H1 (cell line): ENCODE results near the gene TOR4A. TPM values are rescaled to one million over a fixed set of nuclear protein-coding genes. Genes with fewer than 3 reads are reported as not detected.

Experiments used
- CTCF ChIA-PET: fragments of 300-600 bp; sonication (Branson Sonifier 250); formaldehyde crosslinking; loops from one replicate; lab custom pipeline; 2021; ENCODE audit not compliant: partially characterized antibody; lab: Charles Lee
- POLR2A ChIA-PET: fragments of 300-600 bp; sonication (Branson Sonifier 250); formaldehyde crosslinking; loops from one replicate; lab custom pipeline; 2021; ENCODE audit warnings: inconsistent platforms; ENCODE audit not compliant: partially characterized antibody; lab: Charles Lee
- DNase-seq, 2 experiments: peaks; one replicate each; pipeline versions ENCODE4 v3.0.0 to v3.0.0-alpha.2; 2010 to 2022; ENCODE audit warnings: low spot score in 2 of 2, low read depth in 1 of 2, mixed read lengths in 1 of 2
- FAIRE-seq: peaks from 2 replicates; lab custom pipeline; 2011; peaks lifted over from hg19 to GRCh38; lab: Jason Lieb, UNC
- H2AFZ ChIP-seq: 2 replicates; pipeline ENCODE4 v1.8.1; 2012; ENCODE audit warnings: low read length, inconsistent platforms
- H2AK5ac ChIP-seq: 2 replicates; pipeline ENCODE4 v1.6.1; 2013; ENCODE audit warnings: low read depth, low read length
- H2BK120ac ChIP-seq: replicated peaks from 2 replicates; pipeline ENCODE3; 2013; ENCODE audit warnings: low read depth, low read length, inconsistent platforms
- H2BK12ac ChIP-seq: 2 replicates; pipeline ENCODE4 v1.6.1; 2013; ENCODE audit warnings: low read depth, low read length
- H2BK15ac ChIP-seq: 2 replicates; pipeline ENCODE4 v1.6.1; 2013; ENCODE audit warnings: low read length
- H2BK20ac ChIP-seq: 2 replicates; pipeline ENCODE4 v1.6.1; 2013; ENCODE audit warnings: low read length
- H2BK5ac ChIP-seq: 2 replicates; pipeline ENCODE4 v1.6.1; 2013; ENCODE audit warnings: low read depth, low read length
- H3K14ac ChIP-seq: 2 replicates; pipeline ENCODE4 v1.6.1; 2013; ENCODE audit warnings: inconsistent platforms; ENCODE audit not compliant: insufficient read length
- H3K18ac ChIP-seq: 2 replicates; pipeline ENCODE4 v1.6.1; 2013; ENCODE audit warnings: low read length; ENCODE audit errors: extremely low read depth
- H3K23ac ChIP-seq: 2 replicates; pipeline ENCODE4 v1.6.1; 2013; ENCODE audit warnings: inconsistent platforms; ENCODE audit not compliant: insufficient read length
- H3K23me2 ChIP-seq: 2 replicates; pipeline ENCODE4 v1.6.1; 2013; ENCODE audit warnings: low read depth, low read length
- H3K27ac ChIP-seq: 2 replicates; pipeline ENCODE4 v1.6.1; 2011; ENCODE audit warnings: low read depth, low read length, inconsistent platforms
- H3K27me3 ChIP-seq, 4 experiments: replicated peaks in 1 of 4; 1 replicate in 1 of 4; 2 replicates in 3 of 4; pipeline versions ENCODE4 v1.6.1 to v1.8.1; 2011 to 2013; ENCODE audit warnings: low read length in 3 of 4, mild to moderate bottlenecking in 3 of 4, inconsistent platforms in 2 of 4, mixed read lengths in 2 of 4, moderate library complexity in 1 of 4; ENCODE audit not compliant: control insufficient read depth in 3 of 4, insufficient read depth in 3 of 4; ENCODE audit errors: extremely low read depth in 1 of 4
- H3K36me3 ChIP-seq, 4 experiments: 2 replicates each; pipeline versions ENCODE4 v1.6.1 to v1.8.1; 2011 to 2013; ENCODE audit warnings: mild to moderate bottlenecking in 4 of 4, low read length in 3 of 4, moderate library complexity in 2 of 4, control low read depth in 1 of 4, inconsistent platforms in 1 of 4; ENCODE audit not compliant: insufficient read depth in 4 of 4, control insufficient read depth in 2 of 4
- H3K4ac ChIP-seq: replicated peaks from 2 replicates; pipeline ENCODE3; 2013; ENCODE audit warnings: low read length, low read depth, mixed read lengths, inconsistent platforms; ENCODE audit not compliant: insufficient read length
- H3K4me1 ChIP-seq, 4 experiments: replicated peaks in 1 of 4; 1 replicate in 1 of 4; 2 replicates in 3 of 4; pipeline versions ENCODE4 v1.6.1 to v1.8.1; 2011 to 2013; ENCODE audit warnings: low read length in 3 of 4, inconsistent platforms in 2 of 4, mixed read lengths in 1 of 4; ENCODE audit not compliant: insufficient read depth in 4 of 4, control insufficient read depth in 3 of 4
- H3K4me2 ChIP-seq, 2 experiments: 2 replicates each; pipeline versions ENCODE4 v1.6.1 to v1.8.1; 2011 to 2013; ENCODE audit warnings: low read depth in 2 of 2, low read length in 2 of 2, control low read depth in 1 of 2, inconsistent platforms in 1 of 2, mild to moderate bottlenecking in 1 of 2; ENCODE audit not compliant: insufficient read depth in 1 of 2
- H3K4me3 ChIP-seq, 4 experiments: fragments of 200-600, 300-600 bp in 1 of 4; sonication (generic), shearing (Covaris generic), sonication (Bioruptor Twin) in 1 of 4; 2 replicates each; pipeline versions ENCODE4 v1.5.1 to v1.8.1; 2011 to 2016; ENCODE audit warnings: low read length in 4 of 4, low read depth in 3 of 4, control low read depth in 2 of 4, inconsistent platforms in 2 of 4, mild to moderate bottlenecking in 2 of 4, mixed read lengths in 1 of 4, moderate library complexity in 1 of 4; ENCODE audit not compliant: insufficient read depth in 2 of 4; ENCODE audit errors: extremely low read depth in 1 of 4
- H3K56ac ChIP-seq: replicated peaks from 2 replicates; pipeline ENCODE3; 2013; ENCODE audit warnings: low read depth, mild to moderate bottlenecking, mixed read lengths, low read length, inconsistent platforms; ENCODE audit not compliant: insufficient read length
- H3K79me1 ChIP-seq: 2 replicates; pipeline ENCODE4 v1.6.1; 2013; ENCODE audit warnings: low read depth, low read length, control low read depth
- H3K79me2 ChIP-seq, 2 experiments: 2 replicates each; pipeline versions ENCODE4 v1.6.1 to v1.8.1; 2012 to 2013; ENCODE audit warnings: low read length in 2 of 2, mild to moderate bottlenecking in 2 of 2, inconsistent platforms in 1 of 2; ENCODE audit not compliant: insufficient read depth in 2 of 2, control insufficient read depth in 1 of 2
- H3K9ac ChIP-seq, 4 experiments: replicated peaks in 1 of 4; 1 replicate in 1 of 4; 2 replicates in 3 of 4; pipeline versions ENCODE4 v1.6.1 to v1.8.1; 2011 to 2013; ENCODE audit warnings: low read depth in 3 of 4, low read length in 3 of 4, control low read depth in 2 of 4, mild to moderate bottlenecking in 2 of 4, moderate library complexity in 2 of 4, inconsistent platforms in 1 of 4; ENCODE audit errors: extremely low read depth in 1 of 4
- H3K9me3 ChIP-seq, 2 experiments: 2 replicates each; pipeline versions ENCODE4 v1.6.1 to v1.8.1; 2012 to 2013; ENCODE audit warnings: mild to moderate bottlenecking in 2 of 2, moderate library complexity in 2 of 2, control low read depth in 1 of 2, inconsistent platforms in 1 of 2, low read depth in 1 of 2, low read length in 1 of 2, mixed read lengths in 1 of 2; ENCODE audit not compliant: insufficient read depth in 2 of 2
- H4K20me1 ChIP-seq, 2 experiments: replicated peaks in 1 of 2; 2 replicates each; pipeline versions ENCODE3 to v1.8.1; 2011 to 2013; ENCODE audit warnings: inconsistent platforms in 2 of 2, low read length in 2 of 2, mild to moderate bottlenecking in 1 of 2; ENCODE audit not compliant: insufficient read depth in 2 of 2, control insufficient read depth in 1 of 2
- H4K5ac ChIP-seq: 2 replicates; pipeline ENCODE4 v1.6.1; 2013; ENCODE audit warnings: low read length, low read depth, mixed read lengths, inconsistent platforms; ENCODE audit not compliant: insufficient read length
- H4K8ac ChIP-seq: 2 replicates; pipeline ENCODE4 v1.8.0; 2013; ENCODE audit warnings: mild to moderate bottlenecking, moderate library complexity, low read length, inconsistent platforms; ENCODE audit not compliant: insufficient read depth; ENCODE audit errors: extremely low read depth
- H4K91ac ChIP-seq: replicated peaks from 2 replicates; pipeline ENCODE3; 2013; ENCODE audit warnings: low read length, mixed read lengths, inconsistent platforms; ENCODE audit not compliant: insufficient read length
- ATF2 ChIP-seq: IDR thresholded peaks from 2 replicates; pipeline ENCODE4 v1.6.1; 2012; ENCODE audit warnings: low read length, inconsistent platforms
- CTBP2 ChIP-seq: IDR thresholded peaks from 2 replicates; pipeline ENCODE4 v1.7.0; 2011; ENCODE audit warnings: borderline replicate concordance, mild to moderate bottlenecking, moderate library complexity, mixed read lengths, low read length; ENCODE audit not compliant: insufficient read depth, insufficient read length
- KDM1A ChIP-seq: fragments of 200-600, 300-600 bp; sonication (generic); IDR thresholded peaks from 2 replicates; pipeline ENCODE4 v1.7.1; 2016; ENCODE audit warnings: mild to moderate bottlenecking, low read length, borderline replicate concordance
- MAX ChIP-seq: IDR thresholded peaks from 2 replicates; pipeline ENCODE4 v1.6.1; 2012; ENCODE audit warnings: inconsistent platforms
- PHF8 ChIP-seq: fragments of 200-600 bp; sonication (generic); conservative IDR thresholded peaks from 2 replicates; pipeline ENCODE4 v1.7.1; 2012; ENCODE audit warnings: low read depth, mild to moderate bottlenecking, inconsistent platforms, low read length, moderate library complexity
- POLR2AphosphoS5 ChIP-seq: IDR thresholded peaks from 2 replicates; pipeline ENCODE4 v1.6.1; 2011; ENCODE audit warnings: low read depth, low read length
- SIN3A ChIP-seq, 2 experiments: IDR thresholded peaks in 1 of 2; conservative IDR thresholded peaks in 1 of 2; 2 replicates each; pipeline ENCODE4 v1.6.1; 2011 to 2012; ENCODE audit warnings: low read length in 2 of 2, improper control_type of control experiment in 1 of 2, low read depth in 1 of 2, mild to moderate bottlenecking in 1 of 2
- whole genome bisulfite sequencing, 2 experiments: shearing (Covaris generic) in 1 of 2; methylation state at CpG; one replicate each; pipeline versions ENCODE4 v1.1.6 to v1.1.7; 2013 to 2015; ENCODE audit warnings: low lambda C conversion rate in 2 of 2, mixed read lengths in 2 of 2, inconsistent platforms in 1 of 2, low coverage in 1 of 2, missing lambda C conversion rate in 1 of 2; ENCODE audit not compliant: insufficient replicate concordance in 2 of 2, insufficient coverage in 1 of 2, insufficient read length in 1 of 2; ENCODE audit errors: extremely low coverage in 1 of 2, missing lambda C conversion rate in 1 of 2; 5-methylcytosine and 5-hydroxymethylcytosine counted together
- polyA plus RNA-seq, 7 experiments: library from polyadenylated mRNA; depleted of rRNA in 3 of 7; stranded (reverse) in 5 of 7; unstranded in 2 of 7; fragments of >200 nt in 5 of 7; fragments of 200-250 nt in 2 of 7; gene quantifications; 1 replicate in 5 of 7; 2 replicates in 1 of 7; 4 replicates in 1 of 7; pipeline versions ENCODE4 v1.2.1 to v1.2.3, GENCODE V29; 2011 to 2013; ENCODE audit warnings: missing spikeins in 2 of 7, mixed read lengths in 2 of 7
- total RNA-seq: library from RNA; stranded (reverse); fragmentation: NEBNext Ultra II Directional; extraction: Animal tissue kit (Norgen Biotek cat#: 25700); gene quantifications from 2 replicates; pipeline ENCODE4 v1.2.1, GENCODE V29; 2021

Gene TOR4A
- total and polyA plus RNA-seq, 2 of the 8 experiments (the other 6 are each of a cell fraction or from before 2014, with no cell fraction given) = 8.4 to 9.3 TPM

GRCh38 chr9:137325799-137326198 is 48.3 kb downstream of the TOR4A start:
- H3K4ac ChIP-seq = no peak overlapping the region
- peaks cover 0 to 6% (median under 1%) of the 10 kb centered on the region in 4 experiments; a peak in 4 of 7 replicates for H3K4me1 ChIP-seq
- H3K36me3 ChIP-seq = no peaks in the 10 kb centered on the region
- no peak overlapping the region for H3K4me3 ChIP-seq
- H2BK5ac ChIP-seq = no peak overlapping the region
- H3K79me2 ChIP-seq = no peaks in the 10 kb centered on the region
- H3K23me2 ChIP-seq = no peaks in the 10 kb centered on the region
- H4K5ac ChIP-seq = no peak overlapping the region
- no peak overlapping the region for H3K27ac ChIP-seq
- no peak for DNase-seq
- H2BK20ac ChIP-seq = no peak overlapping the region
- no peaks in the 10 kb centered on the region for H4K20me1 ChIP-seq
- no peak for FAIRE-seq
- H3K9me3 ChIP-seq = peaks cover 2 to 8% of the 10 kb centered on the region in 2 experiments; a peak in 1 of 4 replicates
- H3K4me2 ChIP-seq = no peak overlapping the region
- TF ChIP-seq ATF2 (no peak), PHF8 (no peak), MAX (no peak), SIN3A (conservative IDR thresholded peaks at IDR 0.05 in 1 of 2, IDR thresholded peaks at IDR 0.05 in 1 of 2; ENCODE audit: low read depth in 1 of 2, low read length in 2 of 2) (no peak), KDM1A (no peak), CTBP2 (no peak), POLR2AphosphoS5 (no peak)
- no peaks in the 10 kb centered on the region for H3K79me1 ChIP-seq
- H2BK12ac ChIP-seq = no peak overlapping the region
- H2BK120ac ChIP-seq = no peak overlapping the region
- H3K56ac ChIP-seq = no peak overlapping the region
- H3K14ac ChIP-seq = no peak overlapping the region
- CTCF ChIA-PET = interaction anchor here (0.7 to 1.0 kb wide), 3 partner anchors 22 to 38 kb away, joined by 3 read pairs; no protein-coding TSS in a partner anchor
- H3K18ac ChIP-seq = no peak overlapping the region
- H4K91ac ChIP-seq = no peak overlapping the region
- H3K9ac ChIP-seq = no peak overlapping the region
- H2AK5ac ChIP-seq = no peak overlapping the region
- 90% methylated on average over 12 of the region's 12 CpGs; no CpG with 5 or more reads in 1 of the 2 experiments for WGBS, 2 experiments
- H4K8ac ChIP-seq = no peak overlapping the region
- no peak overlapping the region for H3K23ac ChIP-seq
- H2AFZ ChIP-seq = no peak overlapping the region
- no peak overlapping the region for H2BK15ac ChIP-seq
- POLR2A ChIA-PET = interaction anchor here (0.7 to 1.5 kb wide), 2 partner anchors 9 to 962 kb away, joined by 3 read pairs; partner anchors contain the start of gene DNLZ
- no peaks in the 10 kb centered on the region for H3K27me3 ChIP-seq
